Panc1 (cell line): ENCODE results near the gene AFG3L2.

Experiments used
- POLR2AphosphoS5 ChIP-seq: IDR thresholded peaks from 2 replicates; pipeline ENCODE4 v1.6.1; 2012; ENCODE audit warnings: mild to moderate bottlenecking, low read depth, low read length, moderate library complexity
- SIN3A ChIP-seq: IDR thresholded peaks from 2 replicates; pipeline ENCODE4 v1.6.1; 2012; ENCODE audit warnings: low read depth, mild to moderate bottlenecking, low read length, moderate library complexity, borderline replicate concordance; ENCODE audit not compliant: insufficient read depth
- TCF7L2 ChIP-seq: IDR thresholded peaks from 2 replicates; pipeline ENCODE4 v1.6.1; 2011; ENCODE audit warnings: mild to moderate bottlenecking, low read depth, low read length, inconsistent platforms
- TF ChIP-seq, protein P1 (sequence below): fragments of 450-650 bp; IDR thresholded peaks from 2 replicates; pipeline ENCODE4 v1.5.1; 2017; ENCODE audit warnings: mild to moderate bottlenecking
- TF ChIP-seq, protein P2 (sequence below), 2 experiments: IDR thresholded peaks; 2 replicates each; pipeline ENCODE4 v1.6.1; 2011 to 2012; ENCODE audit warnings: low read depth in 2 of 2, control low read depth in 1 of 2, low read length in 1 of 2, mild to moderate bottlenecking in 1 of 2, moderate library complexity in 1 of 2; ENCODE audit not compliant: insufficient read depth in 1 of 2

DNA sequence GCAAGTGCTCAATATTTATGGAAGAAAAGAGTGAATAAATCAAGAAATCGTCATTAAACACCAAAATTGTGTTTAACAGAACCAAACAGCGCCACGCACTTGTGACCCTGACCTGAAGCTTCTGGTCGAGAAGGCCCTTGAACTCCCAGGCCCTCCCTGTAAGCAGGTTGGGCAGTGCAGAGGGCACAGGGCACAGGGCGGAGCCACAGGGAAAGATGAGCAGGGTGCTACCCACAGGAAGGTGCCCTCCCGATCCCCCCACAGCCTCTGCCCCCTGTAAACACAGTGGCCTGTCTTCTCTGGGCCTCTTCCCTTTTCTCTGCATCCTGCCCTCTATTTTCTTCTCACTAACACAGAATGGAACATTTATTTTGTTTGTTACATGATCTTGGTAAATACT lies 85.9 kb downstream of the AFG3L2 start:
- TF ChIP-seq, protein P1, sequence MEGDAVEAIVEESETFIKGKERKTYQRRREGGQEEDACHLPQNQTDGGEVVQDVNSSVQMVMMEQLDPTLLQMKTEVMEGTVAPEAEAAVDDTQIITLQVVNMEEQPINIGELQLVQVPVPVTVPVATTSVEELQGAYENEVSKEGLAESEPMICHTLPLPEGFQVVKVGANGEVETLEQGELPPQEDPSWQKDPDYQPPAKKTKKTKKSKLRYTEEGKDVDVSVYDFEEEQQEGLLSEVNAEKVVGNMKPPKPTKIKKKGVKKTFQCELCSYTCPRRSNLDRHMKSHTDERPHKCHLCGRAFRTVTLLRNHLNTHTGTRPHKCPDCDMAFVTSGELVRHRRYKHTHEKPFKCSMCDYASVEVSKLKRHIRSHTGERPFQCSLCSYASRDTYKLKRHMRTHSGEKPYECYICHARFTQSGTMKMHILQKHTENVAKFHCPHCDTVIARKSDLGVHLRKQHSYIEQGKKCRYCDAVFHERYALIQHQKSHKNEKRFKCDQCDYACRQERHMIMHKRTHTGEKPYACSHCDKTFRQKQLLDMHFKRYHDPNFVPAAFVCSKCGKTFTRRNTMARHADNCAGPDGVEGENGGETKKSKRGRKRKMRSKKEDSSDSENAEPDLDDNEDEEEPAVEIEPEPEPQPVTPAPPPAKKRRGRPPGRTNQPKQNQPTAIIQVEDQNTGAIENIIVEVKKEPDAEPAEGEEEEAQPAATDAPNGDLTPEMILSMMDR: no peak
- TF ChIP-seq, protein P2, sequence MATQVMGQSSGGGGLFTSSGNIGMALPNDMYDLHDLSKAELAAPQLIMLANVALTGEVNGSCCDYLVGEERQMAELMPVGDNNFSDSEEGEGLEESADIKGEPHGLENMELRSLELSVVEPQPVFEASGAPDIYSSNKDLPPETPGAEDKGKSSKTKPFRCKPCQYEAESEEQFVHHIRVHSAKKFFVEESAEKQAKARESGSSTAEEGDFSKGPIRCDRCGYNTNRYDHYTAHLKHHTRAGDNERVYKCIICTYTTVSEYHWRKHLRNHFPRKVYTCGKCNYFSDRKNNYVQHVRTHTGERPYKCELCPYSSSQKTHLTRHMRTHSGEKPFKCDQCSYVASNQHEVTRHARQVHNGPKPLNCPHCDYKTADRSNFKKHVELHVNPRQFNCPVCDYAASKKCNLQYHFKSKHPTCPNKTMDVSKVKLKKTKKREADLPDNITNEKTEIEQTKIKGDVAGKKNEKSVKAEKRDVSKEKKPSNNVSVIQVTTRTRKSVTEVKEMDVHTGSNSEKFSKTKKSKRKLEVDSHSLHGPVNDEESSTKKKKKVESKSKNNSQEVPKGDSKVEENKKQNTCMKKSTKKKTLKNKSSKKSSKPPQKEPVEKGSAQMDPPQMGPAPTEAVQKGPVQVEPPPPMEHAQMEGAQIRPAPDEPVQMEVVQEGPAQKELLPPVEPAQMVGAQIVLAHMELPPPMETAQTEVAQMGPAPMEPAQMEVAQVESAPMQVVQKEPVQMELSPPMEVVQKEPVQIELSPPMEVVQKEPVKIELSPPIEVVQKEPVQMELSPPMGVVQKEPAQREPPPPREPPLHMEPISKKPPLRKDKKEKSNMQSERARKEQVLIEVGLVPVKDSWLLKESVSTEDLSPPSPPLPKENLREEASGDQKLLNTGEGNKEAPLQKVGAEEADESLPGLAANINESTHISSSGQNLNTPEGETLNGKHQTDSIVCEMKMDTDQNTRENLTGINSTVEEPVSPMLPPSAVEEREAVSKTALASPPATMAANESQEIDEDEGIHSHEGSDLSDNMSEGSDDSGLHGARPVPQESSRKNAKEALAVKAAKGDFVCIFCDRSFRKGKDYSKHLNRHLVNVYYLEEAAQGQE (IDR thresholded peaks at IDR 0.05; ENCODE audit: insufficient read depth in 1 of 2, low read depth in 2 of 2, low read length in 1 of 2): no peak
- TF ChIP-seq POLR2AphosphoS5: no peak
- no peak for TF ChIP-seq SIN3A
- TF ChIP-seq TCF7L2: no peak
